HG03520 (cell line): ENCODE measurements around the gene OR2M4.
"Not testable (repeated sequence)": the region's sequence is repeated elsewhere in the genome, so short reads cannot be mapped to it uniquely, and the experiment has no call there.

Experiments used
- ATAC-seq: cut with Tn5 transposase; IDR thresholded peaks from one replicate; pipeline ENCODE4 v1.9.1; 2021; ENCODE audit warnings: mild to moderate bottlenecking, moderate library complexity; ENCODE audit not compliant: unreplicated experiment

Gene OR2M4

GRCh38 chr1:248231117-248231516, at the start of gene OR2M4:
OR2M4 (plus strand) TSS chr1:248231417; CDS start chr1:248238929, 7,512 bp downstream.
- ATAC-seq = no peak

GRCh38 chr1:248183996-248184395, 47.2 kb upstream of the OR2M4 start:
- no peak for ATAC-seq

DNA sequence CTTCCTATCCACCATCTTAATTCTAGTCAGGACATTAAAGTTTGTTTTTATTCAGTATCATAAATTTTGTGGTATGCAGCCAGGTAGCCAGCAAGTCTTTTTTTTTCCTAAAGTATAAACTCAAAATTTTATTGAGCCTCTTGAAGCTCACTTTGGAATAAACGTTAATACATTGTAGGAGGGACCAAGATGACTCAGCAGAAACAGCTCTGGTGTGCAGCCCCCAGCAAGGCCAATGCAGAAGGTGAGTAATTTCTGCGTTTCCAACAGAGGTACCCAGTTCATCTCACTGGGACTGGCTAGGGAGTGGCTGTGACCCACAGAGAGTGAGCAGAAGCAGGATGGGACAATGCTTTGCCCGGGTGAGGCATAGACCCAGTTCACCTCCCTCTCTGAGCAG, 43.9 kb upstream of the OR2M4 start:
- ATAC-seq = no peak

DNA sequence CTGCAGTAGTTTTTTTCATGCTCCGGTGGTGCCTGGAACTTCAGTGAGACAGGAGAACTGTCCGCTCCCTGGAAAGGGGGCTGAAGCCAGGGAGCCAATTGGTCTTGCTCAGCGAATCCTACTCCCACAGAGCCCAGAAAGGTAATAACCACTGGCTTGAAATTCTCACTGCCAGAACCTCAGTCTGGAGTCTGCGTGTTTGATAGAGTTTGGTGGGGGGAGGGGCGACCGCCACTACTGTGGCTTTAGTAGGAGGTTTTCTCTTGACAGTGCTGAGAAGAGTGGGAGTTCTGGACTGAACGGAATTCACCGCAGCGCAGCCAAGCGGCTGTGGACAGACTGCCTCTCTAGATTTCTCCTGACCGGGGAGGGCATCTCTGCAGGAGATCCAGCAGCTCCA, 42.2 kb upstream of the OR2M4 start:
- ATAC-seq = no peak

DNA sequence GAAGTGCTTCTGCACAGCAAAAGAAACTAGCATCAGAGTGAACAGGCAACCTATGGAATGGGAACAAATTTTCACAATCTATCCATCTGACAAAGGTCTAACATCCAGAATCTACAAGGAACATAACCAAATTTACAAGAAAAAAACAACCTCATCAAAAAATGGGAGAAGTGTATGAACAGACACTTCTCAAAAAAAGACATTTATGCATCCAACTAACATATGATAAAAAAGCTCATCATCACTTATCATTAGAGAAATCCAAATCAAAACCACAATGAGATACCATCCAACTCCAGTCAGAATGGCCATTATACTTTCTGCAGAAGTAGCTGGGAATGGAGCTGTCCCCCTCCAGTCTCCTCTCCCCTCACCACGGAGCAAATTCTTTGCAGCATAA, 37.1 kb upstream of the OR2M4 start:
- ATAC-seq = no peak

DNA sequence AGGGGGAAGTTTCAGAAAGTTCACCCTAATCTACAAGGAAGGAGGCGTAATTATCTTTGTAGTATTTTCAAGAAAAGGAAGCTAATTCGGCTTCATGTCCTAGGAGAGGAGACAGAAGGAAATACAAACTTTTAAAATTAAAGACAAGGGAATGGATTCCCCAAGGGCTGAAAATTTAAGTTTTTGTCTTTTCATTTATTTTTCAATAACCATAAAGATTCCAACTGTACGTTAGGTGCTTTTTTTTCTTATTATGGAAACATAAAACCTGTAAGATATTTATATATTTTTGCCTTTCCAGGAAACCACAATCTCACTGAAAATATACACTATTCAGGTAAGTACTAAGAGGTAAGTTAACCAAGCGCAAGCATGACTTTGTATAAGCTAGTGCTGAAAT, 34.3 kb upstream of the OR2M4 start, which contains the start of gene OR2M3:
OR2M3 (plus strand) TSS at position 301 of the 400 bp plus-strand sequence. CDS start 5,803 bp downstream, outside the sequence.
- no peak for ATAC-seq

DNA sequence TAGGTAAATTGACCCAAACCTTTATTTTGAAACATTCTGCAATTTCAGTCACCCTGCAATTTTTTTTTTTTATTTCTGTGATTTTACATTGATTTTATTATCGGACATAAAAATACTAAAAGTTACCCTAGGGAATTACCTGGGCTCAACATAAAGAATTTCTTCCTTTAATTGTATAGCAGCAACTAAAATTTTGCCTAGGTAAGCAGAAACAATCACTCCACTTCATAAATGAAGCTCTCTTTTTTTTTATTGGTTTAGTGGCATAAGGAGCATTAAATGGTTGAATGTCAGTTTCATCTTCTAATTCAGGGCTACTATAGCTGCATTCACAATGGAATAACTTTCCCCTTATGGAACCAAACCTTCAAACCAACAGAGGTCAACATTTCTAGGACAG, 15.3 kb upstream of the OR2M4 start:
- ATAC-seq = no peak

GRCh38 chr1:248225537-248225936, 5.7 kb upstream of the OR2M4 start:
- no peak for ATAC-seq

GRCh38 chr1:248229360-248229908, 1.8 kb upstream of the OR2M4 start:
- ATAC-seq = no peak

- ATAC-seq = no peak
Observed at GRCh38 chr1:248239478-248239877, 8.3 kb downstream of the OR2M4 start.

DNA sequence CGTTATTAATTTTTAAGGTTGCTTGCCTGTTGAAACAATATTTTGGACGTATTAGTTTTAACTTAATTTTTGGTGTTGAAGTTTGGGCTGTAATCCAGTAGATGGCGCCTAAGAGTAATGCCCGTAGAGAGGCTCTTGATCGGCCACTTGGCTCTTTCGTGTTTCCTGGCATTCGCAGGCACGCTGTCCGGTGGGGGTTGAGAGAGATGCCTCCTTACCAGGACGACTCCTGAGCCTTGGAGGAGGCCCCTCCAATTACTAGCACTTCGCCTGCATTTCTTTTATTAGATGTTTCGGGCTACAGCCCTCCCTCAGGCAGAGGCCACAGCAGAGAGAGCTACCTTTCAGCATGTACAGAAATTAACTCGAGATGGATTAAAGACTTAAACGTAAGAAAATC, 12.0 kb downstream of the OR2M4 start:
- peak; percentile 92 for ATAC-seq

DNA sequence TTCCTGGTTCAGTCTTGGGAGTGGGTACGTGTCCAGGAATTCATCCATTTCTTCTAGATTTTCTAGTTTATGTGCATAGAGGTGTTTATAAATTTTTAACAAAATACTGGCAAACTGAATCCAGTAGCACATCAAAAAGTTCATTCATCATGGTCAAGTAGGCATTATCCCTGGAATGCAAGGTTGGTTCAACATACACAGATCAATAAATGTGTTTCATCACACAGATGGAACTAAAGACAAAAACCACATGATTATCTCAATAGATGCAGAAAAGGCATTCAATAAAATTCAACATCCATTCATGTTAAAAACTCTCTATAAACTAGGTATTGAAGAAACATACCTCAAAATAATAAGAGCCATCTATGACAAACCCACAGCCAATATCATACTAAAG, 28.1 kb downstream of the OR2M4 start:
- ATAC-seq = not testable (repeated sequence)

- no peak for ATAC-seq
Observed at GRCh38 chr1:248268178-248268577, 37.0 kb downstream of the OR2M4 start.

- ATAC-seq = not testable (repeated sequence)
Observed at GRCh38 chr1:248273225-248273624, 42.0 kb downstream of the OR2M4 start.

DNA sequence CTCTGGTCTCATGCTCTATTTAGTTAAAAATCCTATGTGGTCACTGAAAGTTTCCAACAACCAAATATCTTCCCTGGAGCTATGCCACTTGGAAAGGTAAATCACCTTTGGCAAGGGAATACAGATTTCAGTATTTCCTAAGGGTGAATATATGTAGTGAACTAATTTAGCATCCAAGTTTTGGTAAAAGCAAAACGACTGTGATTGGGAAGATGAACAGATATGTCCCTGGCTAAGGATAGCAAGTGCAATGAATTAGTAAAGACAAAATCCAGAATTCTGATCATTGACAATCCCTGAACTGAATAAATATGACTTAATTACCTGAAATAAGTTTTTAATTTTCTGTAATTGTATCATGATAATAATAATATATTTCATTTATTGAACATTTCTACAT, 46.7 kb downstream of the OR2M4 start, which contains the start of gene OR2T33:
OR2T33 (minus strand) TSS at position 101 of the 400 bp plus-strand sequence. CDS start 4,162 bp downstream, outside the sequence.
- no peak for ATAC-seq

DNA sequence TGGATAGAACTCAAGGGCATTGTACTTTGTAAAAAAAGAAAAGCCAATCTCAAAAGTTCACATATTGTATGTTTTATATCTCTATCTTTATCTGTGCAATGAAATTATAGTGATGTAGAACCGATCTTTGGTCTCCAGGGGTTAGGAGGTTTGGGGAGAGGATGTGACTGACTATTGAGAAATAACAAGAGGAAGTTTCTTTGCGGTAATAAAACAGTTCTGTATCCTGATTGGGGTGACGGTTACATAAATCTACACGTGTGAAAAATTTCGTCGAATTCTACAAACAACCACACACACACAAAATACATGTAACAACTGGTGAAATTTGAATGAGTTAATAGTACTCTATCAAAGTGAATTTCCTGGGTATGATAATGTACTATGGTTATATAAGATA, 57.2 kb downstream of the OR2M4 start:
- no peak for ATAC-seq
